Gastroesophageal sphincter (tissue), 3 donors: ENCODE data around the gene TATDN2.
"Not testable (repeated sequence)": the region's sequence is repeated elsewhere in the genome, so short reads cannot be mapped to it uniquely, and the experiment has no call there.

Source experiments
- POLR2A ChIP-seq, 2 donors: fragments of 450-650 bp; IDR thresholded peaks; one replicate each; pipeline ENCODE4 v1.6.1; 2017; ENCODE audit warnings: antibody characterized with exemption in 2 of 2, mild to moderate bottlenecking in 2 of 2, moderate library complexity in 1 of 2
- POLR2AphosphoS5 ChIP-seq: sonication (generic); formaldehyde crosslinking; IDR thresholded peaks from one replicate; pipeline ENCODE4 v1.6.1; 2017; ENCODE audit warnings: antibody characterized with exemption
- TF ChIP-seq, protein P1 (sequence below), 4 experiments: fragments of 200-600 bp in 2 of 4; fragments of 450-650 bp in 2 of 4; sonication (generic) in 1 of 4; IDR thresholded peaks; one replicate each; pipeline ENCODE4 v1.5.1; 2017 to 2019; ENCODE audit warnings: antibody characterized with exemption in 4 of 4, mild to moderate bottlenecking in 2 of 4, moderate library complexity in 2 of 4

DNA sequence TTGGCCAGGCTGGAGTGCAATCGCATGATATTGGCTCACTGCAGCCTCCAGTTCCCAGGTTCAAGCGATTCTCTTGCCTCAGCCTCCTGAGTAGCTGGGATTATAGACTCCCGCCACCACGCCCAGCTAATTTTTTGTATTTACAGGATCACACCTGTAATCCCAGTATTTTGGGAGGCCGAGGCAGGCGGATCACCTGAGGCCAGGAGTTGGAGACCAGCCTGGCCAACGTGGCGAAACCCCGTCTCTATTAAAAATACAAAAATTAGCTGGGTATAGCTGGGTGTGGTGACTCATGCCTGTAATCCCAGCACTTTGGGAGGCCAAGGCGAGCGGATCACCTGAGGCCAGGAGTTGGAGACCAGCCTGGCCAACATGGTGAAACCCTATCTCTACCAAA, 24.2 kb downstream of the TATDN2 start:
- not testable (repeated sequence) for TF ChIP-seq POLR2AphosphoS5; POLR2A (IDR thresholded peaks at IDR 0.05)
- TF ChIP-seq, protein P1, sequence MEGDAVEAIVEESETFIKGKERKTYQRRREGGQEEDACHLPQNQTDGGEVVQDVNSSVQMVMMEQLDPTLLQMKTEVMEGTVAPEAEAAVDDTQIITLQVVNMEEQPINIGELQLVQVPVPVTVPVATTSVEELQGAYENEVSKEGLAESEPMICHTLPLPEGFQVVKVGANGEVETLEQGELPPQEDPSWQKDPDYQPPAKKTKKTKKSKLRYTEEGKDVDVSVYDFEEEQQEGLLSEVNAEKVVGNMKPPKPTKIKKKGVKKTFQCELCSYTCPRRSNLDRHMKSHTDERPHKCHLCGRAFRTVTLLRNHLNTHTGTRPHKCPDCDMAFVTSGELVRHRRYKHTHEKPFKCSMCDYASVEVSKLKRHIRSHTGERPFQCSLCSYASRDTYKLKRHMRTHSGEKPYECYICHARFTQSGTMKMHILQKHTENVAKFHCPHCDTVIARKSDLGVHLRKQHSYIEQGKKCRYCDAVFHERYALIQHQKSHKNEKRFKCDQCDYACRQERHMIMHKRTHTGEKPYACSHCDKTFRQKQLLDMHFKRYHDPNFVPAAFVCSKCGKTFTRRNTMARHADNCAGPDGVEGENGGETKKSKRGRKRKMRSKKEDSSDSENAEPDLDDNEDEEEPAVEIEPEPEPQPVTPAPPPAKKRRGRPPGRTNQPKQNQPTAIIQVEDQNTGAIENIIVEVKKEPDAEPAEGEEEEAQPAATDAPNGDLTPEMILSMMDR (IDR thresholded peaks at IDR 0.05) = not testable (repeated sequence)
